Activated naive CD8-positive, alpha-beta T cell treated with anti-CD3 and anti-CD28 coated beads for 36 hours (primary cell): Measurements from ENCODE around the gene CABLES1. TPM values are rescaled to one million over a fixed set of nuclear protein-coding genes. Genes with fewer than 3 reads are reported as not detected.

Experiments used
- DNase-seq: peaks from one replicate; pipeline ENCODE4 v3.0.0; 2021
- H3K27ac Mint-ChIP-seq: one replicate; pipeline ENCODE4 v1.8.0; 2022; ENCODE audit warnings: mild to moderate bottlenecking, moderate library complexity, mixed read lengths
- H3K27me3 Mint-ChIP-seq: one replicate; pipeline ENCODE4 v1.8.0; 2022; ENCODE audit warnings: mild to moderate bottlenecking, mixed read lengths
- H3K36me3 Mint-ChIP-seq: one replicate; pipeline ENCODE4 v1.8.0; 2021; ENCODE audit warnings: mild to moderate bottlenecking, mixed read lengths
- H3K4me1 Mint-ChIP-seq: one replicate; pipeline ENCODE4 v1.8.0; 2021; ENCODE audit warnings: mixed read lengths
- H3K4me3 Mint-ChIP-seq: one replicate; pipeline ENCODE4 v1.8.0; 2022; ENCODE audit warnings: mild to moderate bottlenecking, moderate library complexity, mixed read lengths
- H3K9me3 Mint-ChIP-seq: one replicate; pipeline ENCODE4 v1.8.0; 2022; ENCODE audit warnings: mixed read lengths
- total RNA-seq, 2 experiments: library from RNA; stranded (reverse); gene quantifications; one replicate each; pipeline ENCODE4 v1.2.3, GENCODE V29; 2021

Gene CABLES1
- total RNA-seq, 2 experiments from 2014 or later, result 10.0 to 11.8 TPM

GRCh38 chr18:23165271-23166068, 30.2 kb downstream of the CABLES1 start:
- no peak for DNase-seq
- H3K4me1 Mint-ChIP-seq, result no peaks in the 10 kb centered on the region
- H3K9me3 Mint-ChIP-seq, result no peaks in the 10 kb centered on the region
- H3K27me3 Mint-ChIP-seq, result peaks cover 5% of the 10 kb centered on the region
- no peak overlapping the region for H3K27ac Mint-ChIP-seq
- no peak overlapping the region for H3K4me3 Mint-ChIP-seq
- no peaks in the 10 kb centered on the region for H3K36me3 Mint-ChIP-seq

- DNase-seq, result no peak
- Mint-ChIP-seq H3K27ac (no peak overlapping the region), H3K27me3 (peaks cover 5% of the 10 kb centered on the region), H3K4me3 (no peak overlapping the region), H3K4me1 (no peaks in the 10 kb centered on the region), H3K36me3 (no peaks in the 10 kb centered on the region), H3K9me3 (no peaks in the 10 kb centered on the region)
Measured at GRCh38 chr18:23166891-23167541, 31.7 kb downstream of the CABLES1 start.

GRCh38 chr18:23169673-23170044, 34.4 kb downstream of the CABLES1 start:
- no peaks in the 10 kb centered on the region for H3K9me3 Mint-ChIP-seq
- no peak for DNase-seq
- no peak overlapping the region for H3K4me3 Mint-ChIP-seq
- H3K36me3 Mint-ChIP-seq, result no peaks in the 10 kb centered on the region
- no peak overlapping the region for H3K27ac Mint-ChIP-seq
- H3K27me3 Mint-ChIP-seq, result peaks cover 5% of the 10 kb centered on the region
- no peaks in the 10 kb centered on the region for H3K4me1 Mint-ChIP-seq

GRCh38 chr18:23170137-23170536, 34.9 kb downstream of the CABLES1 start:
- Mint-ChIP-seq H3K27me3 (peaks cover 5% of the 10 kb centered on the region), H3K27ac (no peak overlapping the region), H3K9me3 (no peaks in the 10 kb centered on the region), H3K36me3 (no peaks in the 10 kb centered on the region), H3K4me3 (no peak overlapping the region), H3K4me1 (no peaks in the 10 kb centered on the region)
- no peak for DNase-seq

- Mint-ChIP-seq H3K27ac (no peak overlapping the region), H3K27me3 (peaks cover 5% of the 10 kb centered on the region), H3K4me3 (no peak overlapping the region), H3K4me1 (no peaks in the 10 kb centered on the region), H3K36me3 (no peaks in the 10 kb centered on the region), H3K9me3 (no peaks in the 10 kb centered on the region)
- no peak for DNase-seq
Measured at GRCh38 chr18:23171581-23172156, 36.4 kb downstream of the CABLES1 start.

- no peaks in the 10 kb centered on the region for H3K27me3 Mint-ChIP-seq
- no peaks in the 10 kb centered on the region for H3K4me1 Mint-ChIP-seq
- H3K4me3 Mint-ChIP-seq, result no peak overlapping the region
- H3K27ac Mint-ChIP-seq, result no peak overlapping the region
- no peaks in the 10 kb centered on the region for H3K36me3 Mint-ChIP-seq
- H3K9me3 Mint-ChIP-seq, result no peaks in the 10 kb centered on the region
- no peak for DNase-seq
Measured at GRCh38 chr18:23172591-23173380, 37.5 kb downstream of the CABLES1 start.

- no peaks in the 10 kb centered on the region for H3K9me3 Mint-ChIP-seq
- no peaks in the 10 kb centered on the region for H3K4me1 Mint-ChIP-seq
- no peaks in the 10 kb centered on the region for H3K27me3 Mint-ChIP-seq
- H3K27ac Mint-ChIP-seq, result no peak overlapping the region
- no peak for DNase-seq
- no peak overlapping the region for H3K4me3 Mint-ChIP-seq
- H3K36me3 Mint-ChIP-seq, result no peaks in the 10 kb centered on the region
Measured at GRCh38 chr18:23173912-23174311, 38.6 kb downstream of the CABLES1 start.

- no peaks in the 10 kb centered on the region for H3K9me3 Mint-ChIP-seq
Measured at GRCh38 chr18:23176701-23177432, 41.6 kb downstream of the CABLES1 start.

GRCh38 chr18:23177433-23178072, 42.3 kb downstream of the CABLES1 start:
- no peak overlapping the region for H3K27ac Mint-ChIP-seq
- peaks cover 5% of the 10 kb centered on the region for H3K4me1 Mint-ChIP-seq
- no peak overlapping the region for H3K4me3 Mint-ChIP-seq
- H3K27me3 Mint-ChIP-seq, result no peaks in the 10 kb centered on the region
- no peaks in the 10 kb centered on the region for H3K36me3 Mint-ChIP-seq
- no peaks in the 10 kb centered on the region for H3K9me3 Mint-ChIP-seq
- no peak for DNase-seq

More at GRCh38 chr18:23176701-23177432, 41.6 kb downstream of the CABLES1 start:
- Mint-ChIP-seq H3K36me3 (no peaks in the 10 kb centered on the region), H3K4me1 (peaks cover 5% of the 10 kb centered on the region), H3K4me3 (no peak overlapping the region), H3K27me3 (no peaks in the 10 kb centered on the region), H3K27ac (no peak overlapping the region)
- no peak for DNase-seq

- no peak for DNase-seq
- H3K27me3 Mint-ChIP-seq, result no peaks in the 10 kb centered on the region
- peaks cover 5% of the 10 kb centered on the region for H3K4me1 Mint-ChIP-seq
- no peaks in the 10 kb centered on the region for H3K36me3 Mint-ChIP-seq
- H3K4me3 Mint-ChIP-seq, result no peak overlapping the region
- no peak overlapping the region for H3K27ac Mint-ChIP-seq
- no peaks in the 10 kb centered on the region for H3K9me3 Mint-ChIP-seq
Measured at GRCh38 chr18:23178201-23178600, 42.9 kb downstream of the CABLES1 start.

GRCh38 chr18:23178661-23179081, 43.4 kb downstream of the CABLES1 start:
- H3K4me1 Mint-ChIP-seq, result peaks cover 5% of the 10 kb centered on the region

GRCh38 chr18:23179416-23179815, 44.1 kb downstream of the CABLES1 start:
- DNase-seq, result no peak
- no peaks in the 10 kb centered on the region for H3K36me3 Mint-ChIP-seq
- peaks cover 5% of the 10 kb centered on the region for H3K4me1 Mint-ChIP-seq
- no peaks in the 10 kb centered on the region for H3K27me3 Mint-ChIP-seq
- no peaks in the 10 kb centered on the region for H3K9me3 Mint-ChIP-seq
- H3K27ac Mint-ChIP-seq, result no peak overlapping the region
- no peak overlapping the region for H3K4me3 Mint-ChIP-seq

More at GRCh38 chr18:23178661-23179081, 43.4 kb downstream of the CABLES1 start:
- H3K9me3 Mint-ChIP-seq, result no peaks in the 10 kb centered on the region
- no peak overlapping the region for H3K27ac Mint-ChIP-seq
- no peak for DNase-seq
- H3K4me3 Mint-ChIP-seq, result no peak overlapping the region
- H3K36me3 Mint-ChIP-seq, result no peaks in the 10 kb centered on the region
- H3K27me3 Mint-ChIP-seq, result no peaks in the 10 kb centered on the region

- no peak overlapping the region for H3K27ac Mint-ChIP-seq
- no peaks in the 10 kb centered on the region for H3K9me3 Mint-ChIP-seq
- H3K36me3 Mint-ChIP-seq, result no peaks in the 10 kb centered on the region
Measured at GRCh38 chr18:23181547-23181946, 46.3 kb downstream of the CABLES1 start.

GRCh38 chr18:23182606-23183005, 47.3 kb downstream of the CABLES1 start:
- no peak for DNase-seq
- Mint-ChIP-seq H3K36me3 (no peaks in the 10 kb centered on the region), H3K27ac (no peak overlapping the region), H3K4me1 (peaks cover 5% of the 10 kb centered on the region), H3K4me3 (no peak overlapping the region), H3K27me3 (no peaks in the 10 kb centered on the region), H3K9me3 (no peaks in the 10 kb centered on the region)

More at GRCh38 chr18:23181547-23181946, 46.3 kb downstream of the CABLES1 start:
- no peak for DNase-seq
- Mint-ChIP-seq H3K27me3 (no peaks in the 10 kb centered on the region), H3K4me1 (peaks cover 5% of the 10 kb centered on the region), H3K4me3 (no peak overlapping the region)
